VCaP (cell line): ENCODE results near the gene MMP14.

Source experiments
- H3K27ac ChIP-seq: fragments of 450-650 bp; 2 replicates; pipeline ENCODE4 v1.5.1; 2017
- TF ChIP-seq, protein P1 (sequence below): fragments of 450-650 bp; conservative IDR thresholded peaks from 2 replicates; pipeline ENCODE4 v1.5.1; 2017; ENCODE audit warnings: mild to moderate bottlenecking, moderate library complexity

The MMP14 gene

DNA sequence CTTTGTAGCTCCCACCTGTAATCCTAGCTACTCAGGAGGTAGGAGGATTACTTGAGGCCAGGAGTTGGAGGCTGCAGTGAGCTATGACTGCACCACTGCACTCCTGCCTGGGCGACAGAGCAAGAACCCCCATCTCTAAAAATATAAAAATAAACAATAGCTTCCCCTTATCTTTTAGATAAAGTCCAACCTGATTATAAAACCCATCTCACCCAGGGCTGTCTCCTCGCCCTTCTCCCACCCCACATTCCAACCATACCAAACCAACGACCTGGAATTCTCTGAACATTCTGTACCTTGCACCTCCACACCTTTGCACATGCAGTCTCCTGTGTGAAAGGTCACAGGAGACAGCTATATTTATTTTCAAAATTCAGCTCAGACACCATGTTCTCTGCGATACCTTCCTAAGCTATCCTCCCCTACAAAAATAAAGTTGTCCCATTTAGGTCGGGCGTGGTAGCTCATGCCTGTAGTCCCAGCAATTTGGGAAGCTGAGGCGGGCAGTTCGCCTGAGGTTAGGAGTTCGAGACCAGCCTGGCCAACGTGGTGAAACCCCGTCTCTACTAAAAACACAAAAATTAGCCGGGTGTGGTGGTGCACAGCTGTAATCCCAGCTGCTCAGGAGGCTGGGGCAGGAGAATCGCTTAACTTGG is 28.8 kb upstream of the MMP14 start:
- TF ChIP-seq, protein P1, sequence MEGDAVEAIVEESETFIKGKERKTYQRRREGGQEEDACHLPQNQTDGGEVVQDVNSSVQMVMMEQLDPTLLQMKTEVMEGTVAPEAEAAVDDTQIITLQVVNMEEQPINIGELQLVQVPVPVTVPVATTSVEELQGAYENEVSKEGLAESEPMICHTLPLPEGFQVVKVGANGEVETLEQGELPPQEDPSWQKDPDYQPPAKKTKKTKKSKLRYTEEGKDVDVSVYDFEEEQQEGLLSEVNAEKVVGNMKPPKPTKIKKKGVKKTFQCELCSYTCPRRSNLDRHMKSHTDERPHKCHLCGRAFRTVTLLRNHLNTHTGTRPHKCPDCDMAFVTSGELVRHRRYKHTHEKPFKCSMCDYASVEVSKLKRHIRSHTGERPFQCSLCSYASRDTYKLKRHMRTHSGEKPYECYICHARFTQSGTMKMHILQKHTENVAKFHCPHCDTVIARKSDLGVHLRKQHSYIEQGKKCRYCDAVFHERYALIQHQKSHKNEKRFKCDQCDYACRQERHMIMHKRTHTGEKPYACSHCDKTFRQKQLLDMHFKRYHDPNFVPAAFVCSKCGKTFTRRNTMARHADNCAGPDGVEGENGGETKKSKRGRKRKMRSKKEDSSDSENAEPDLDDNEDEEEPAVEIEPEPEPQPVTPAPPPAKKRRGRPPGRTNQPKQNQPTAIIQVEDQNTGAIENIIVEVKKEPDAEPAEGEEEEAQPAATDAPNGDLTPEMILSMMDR: no peak
- H3K27ac ChIP-seq: no peak overlapping the region

DNA sequence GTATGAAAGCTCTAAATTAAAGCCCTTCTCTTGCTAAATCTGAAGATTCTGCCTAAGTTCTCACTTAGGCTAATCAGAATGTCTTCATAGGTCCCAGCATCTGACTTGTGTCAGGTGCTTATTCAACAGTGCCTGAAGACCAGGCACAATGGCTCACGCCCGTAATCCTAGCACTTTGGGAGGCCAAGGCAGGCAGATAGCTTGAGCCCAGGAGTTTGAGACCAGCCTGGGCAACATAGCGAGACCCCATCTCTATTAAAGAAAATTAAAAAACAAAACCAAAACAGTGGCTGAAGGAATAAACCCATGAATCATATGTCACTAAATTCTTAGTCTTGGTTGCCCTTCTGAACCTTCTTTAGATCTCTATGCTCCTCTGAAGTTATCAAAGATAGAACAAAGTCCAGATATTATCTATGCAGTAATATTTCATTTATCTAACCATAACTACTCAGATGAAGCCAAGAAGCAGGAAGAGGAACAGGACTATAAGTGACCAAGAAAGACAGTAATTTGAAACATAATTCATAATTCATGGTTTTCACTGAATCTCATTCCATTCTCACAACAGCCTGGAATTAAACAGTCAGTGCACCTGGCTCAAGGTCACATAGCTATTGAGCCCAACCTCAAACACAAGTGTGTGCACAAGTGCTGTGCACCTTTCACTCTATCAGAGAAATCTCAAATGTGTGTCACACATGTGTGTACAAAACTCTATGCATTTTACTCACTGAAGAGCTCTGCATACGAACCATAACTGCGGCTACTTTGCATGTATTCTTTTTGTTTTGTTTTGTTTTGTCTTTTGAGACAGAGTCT is 27.8 kb upstream of the MMP14 start:
- TF ChIP-seq, protein P1: no peak
- no peak overlapping the region for H3K27ac ChIP-seq

DNA sequence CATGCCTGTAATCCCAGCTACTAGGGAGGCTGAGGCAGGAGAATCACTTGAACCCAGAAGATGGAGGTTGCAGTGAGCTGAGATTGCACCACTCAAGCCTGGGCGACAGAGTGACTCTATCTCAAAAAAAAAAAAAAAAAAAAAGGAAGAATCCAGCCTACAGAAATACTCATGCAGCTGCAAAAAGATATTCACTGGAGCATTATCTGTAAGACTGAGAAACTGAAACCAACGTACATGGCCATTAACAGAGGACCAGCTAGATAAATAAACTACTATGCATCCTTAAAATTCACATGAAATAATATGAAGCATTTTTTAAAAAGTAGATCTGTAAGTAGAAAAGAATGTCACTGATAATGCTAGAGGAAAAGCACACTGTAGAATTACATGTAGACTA is 24.7 kb upstream of the MMP14 start:
- TF ChIP-seq, protein P1: no peak
- H3K27ac ChIP-seq: no peak overlapping the region

DNA sequence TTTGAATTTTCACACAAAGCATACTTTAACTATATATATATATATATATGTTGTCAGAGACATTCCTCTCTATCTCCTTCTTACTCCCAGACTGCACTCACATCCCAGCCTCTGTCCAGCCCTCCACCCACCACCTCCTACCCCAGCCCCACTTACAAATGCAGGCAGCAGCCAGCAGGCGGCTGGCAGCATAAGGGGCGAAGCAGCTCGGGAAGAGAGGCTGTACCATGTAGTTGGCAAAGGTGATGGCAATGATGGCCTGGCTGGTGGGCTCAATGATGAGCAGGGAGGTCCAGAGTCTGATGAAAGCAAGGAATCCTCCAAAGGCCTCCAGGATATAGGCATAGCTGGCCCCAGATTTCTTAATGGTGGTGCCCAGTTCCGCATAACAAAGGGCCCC is 23.6 kb upstream of the MMP14 start:
- TF ChIP-seq, protein P1: no peak
- no peak overlapping the region for H3K27ac ChIP-seq

DNA sequence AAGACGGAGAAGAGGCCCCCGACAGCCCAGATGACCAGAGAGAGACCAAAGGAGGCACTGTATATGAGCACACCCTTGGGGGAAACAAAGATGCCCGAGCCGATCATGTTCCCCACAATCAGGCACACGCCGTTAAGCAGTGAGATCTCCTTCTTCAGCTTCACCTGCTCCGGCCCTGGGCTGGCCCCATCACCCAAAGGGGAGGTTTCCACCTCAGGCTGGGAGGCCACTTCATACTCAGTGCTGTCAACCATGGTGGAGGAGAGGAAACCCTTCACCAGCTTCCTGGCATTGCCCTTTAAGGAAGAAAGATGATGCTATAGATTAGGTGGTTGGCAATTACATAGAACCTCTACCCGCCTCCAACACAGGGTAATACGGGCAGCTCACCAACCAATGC is 23.2 kb upstream of the MMP14 start:
- TF ChIP-seq, protein P1: no peak
- no peak overlapping the region for H3K27ac ChIP-seq

DNA sequence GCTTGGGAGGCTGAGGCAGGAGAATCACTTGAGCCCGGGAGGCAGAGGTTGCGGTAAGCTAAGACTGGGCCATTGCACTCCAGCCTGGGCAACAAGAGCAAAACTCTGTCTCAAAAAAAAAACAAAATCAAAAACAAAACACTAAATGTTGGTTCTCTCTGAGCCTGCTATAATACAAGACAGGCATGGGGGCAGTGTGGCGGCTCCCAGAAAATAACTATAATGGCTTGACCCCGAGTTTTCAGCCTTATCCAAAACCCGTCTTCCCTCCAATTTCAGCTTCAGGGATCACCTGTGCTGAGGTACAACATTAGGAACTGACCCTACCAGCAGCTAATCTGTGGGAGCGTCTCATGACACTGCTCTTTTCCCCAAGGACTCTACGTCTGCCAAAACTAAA is 22.0 kb upstream of the MMP14 start:
- no peak overlapping the region for H3K27ac ChIP-seq
- TF ChIP-seq, protein P1: no peak

DNA sequence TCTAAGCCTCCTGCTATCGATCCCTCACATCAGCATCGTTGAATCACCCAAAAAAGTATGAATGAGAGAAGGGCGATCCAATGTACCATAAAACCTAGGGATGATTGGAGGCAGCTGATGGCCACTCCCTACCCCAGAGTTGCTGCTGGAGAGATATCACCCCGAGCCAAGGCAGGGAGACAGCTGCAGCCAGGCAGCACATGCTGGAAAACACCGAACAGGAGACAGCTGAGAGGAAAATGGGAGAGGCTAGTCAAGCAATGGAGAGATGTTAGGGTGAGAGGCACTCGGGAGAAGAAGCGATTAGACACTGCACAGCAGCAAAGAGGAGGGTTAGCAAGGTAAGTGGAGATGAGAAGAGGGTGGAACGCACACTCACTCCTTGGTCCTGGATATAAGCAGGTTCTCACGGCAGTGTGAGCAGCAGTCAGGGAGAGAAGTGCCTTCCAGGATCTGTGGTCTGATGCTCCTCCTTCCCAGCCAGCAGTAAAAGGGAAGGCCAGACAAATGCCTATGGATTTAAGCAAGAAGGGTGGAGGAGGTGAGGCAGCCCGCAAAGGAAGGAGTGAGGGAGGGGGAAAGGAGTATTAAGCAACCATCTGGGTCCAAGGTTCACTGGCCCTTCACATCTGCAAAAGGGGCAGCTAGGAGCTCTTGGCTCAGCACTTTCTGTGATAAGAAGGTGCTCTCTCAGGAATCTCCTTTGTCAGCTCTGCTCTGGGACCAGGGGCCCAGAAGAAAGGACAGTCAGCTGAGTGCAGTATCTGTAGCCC is 21.3 kb upstream of the MMP14 start, which contains the start of gene SLC7A7:
TSS of gene SLC7A7 (minus strand) at position 495 of the 773 bp plus-strand sequence. CDS start 2,037 bp downstream, outside the sequence.
- TF ChIP-seq, protein P1: no peak
- no peak within 1 kb of the TSS for H3K27ac ChIP-seq
